HG02973 (cell line): ENCODE data around the gene PANK4.
"Not testable (repeated sequence)": the region's sequence is repeated elsewhere in the genome, so short reads cannot be mapped to it uniquely, and the experiment has no call there.

Experiments used
- ATAC-seq: cut with Tn5 transposase; IDR thresholded peaks from one replicate; pipeline ENCODE4 v1.9.1; 2021; ENCODE audit warnings: moderate library complexity; ENCODE audit not compliant: unreplicated experiment

Gene PANK4

DNA sequence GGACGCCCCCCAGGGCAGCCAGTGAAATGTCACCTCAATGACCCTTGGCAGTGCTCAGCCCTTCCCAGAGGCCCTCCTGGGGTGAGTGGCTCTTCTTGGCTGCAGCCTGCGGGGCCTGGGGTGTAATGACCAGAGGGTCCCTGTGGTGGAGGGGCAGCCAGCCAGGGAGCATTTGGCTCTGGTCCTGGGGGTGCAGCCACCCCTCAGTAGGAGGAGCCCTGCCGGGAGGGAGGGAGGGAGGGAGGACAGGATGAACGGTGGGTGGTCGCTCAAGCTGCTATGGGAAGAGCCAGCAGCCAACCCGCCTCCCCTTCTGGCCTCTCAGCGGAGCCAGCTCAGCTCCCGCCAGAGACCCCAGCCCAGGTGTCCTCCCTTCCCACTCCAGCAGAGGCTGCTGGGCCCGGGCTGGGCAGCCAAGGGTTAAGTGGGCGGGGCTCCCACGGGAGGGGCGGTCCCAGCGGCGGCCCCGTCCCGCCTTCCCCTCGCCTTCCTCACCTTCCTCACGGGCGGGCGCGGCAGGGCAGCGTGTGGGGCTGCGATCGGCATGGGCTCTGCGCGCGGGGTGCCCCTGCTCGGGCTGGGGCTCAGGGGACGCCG, 59.3 kb downstream of the PANK4 start:
- no peak for ATAC-seq

- no peak for ATAC-seq
Measured at GRCh38 chr1:2466270-2466665, 60.1 kb downstream of the PANK4 start.

- ATAC-seq, result no peak
Measured at GRCh38 chr1:2465371-2466269, 60.8 kb downstream of the PANK4 start.

DNA sequence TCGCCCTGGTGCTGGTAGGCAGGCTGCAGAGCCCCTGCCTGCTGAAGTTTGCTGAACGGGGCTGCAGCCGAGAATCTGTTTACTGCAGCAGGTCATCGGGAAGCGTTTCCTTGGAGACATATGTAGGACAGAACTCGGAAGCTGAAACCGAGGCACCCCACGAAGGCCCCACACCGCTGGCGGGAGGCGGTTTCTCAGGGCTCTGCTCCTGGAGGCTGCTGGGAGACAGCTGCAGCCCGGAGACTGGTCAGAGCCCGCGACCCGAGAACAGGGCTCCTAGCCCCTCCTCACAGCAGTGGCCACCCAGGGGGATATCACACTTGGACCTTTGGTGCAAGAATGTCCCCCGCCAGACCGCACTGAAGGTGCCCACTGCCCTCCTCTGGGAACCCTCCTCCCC, 63.0 kb downstream of the PANK4 start:
- no peak for ATAC-seq

DNA sequence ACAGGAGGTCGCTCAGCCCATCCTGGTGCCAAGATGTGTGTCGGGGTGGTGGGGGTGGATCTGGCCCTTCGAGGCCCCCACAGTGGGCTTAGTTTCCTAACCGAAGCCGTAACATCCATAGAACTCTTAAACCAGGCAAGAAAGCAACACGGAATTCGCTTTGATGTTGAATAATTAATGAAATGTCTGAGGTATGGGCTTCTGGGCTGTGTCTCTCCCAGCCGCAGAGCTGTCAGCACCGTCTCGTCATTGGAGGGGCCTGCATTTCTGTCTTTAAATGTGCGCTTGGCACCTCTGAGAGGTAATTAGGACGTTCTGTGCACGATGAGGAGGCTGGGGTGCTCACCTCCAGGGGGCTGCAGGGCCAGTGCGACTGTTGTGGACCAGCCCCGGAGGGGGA, 63.6 kb downstream of the PANK4 start:
- ATAC-seq, result no peak

- ATAC-seq, result no peak
Measured at GRCh38 chr1:2460996-2461751, 65.2 kb downstream of the PANK4 start.

DNA sequence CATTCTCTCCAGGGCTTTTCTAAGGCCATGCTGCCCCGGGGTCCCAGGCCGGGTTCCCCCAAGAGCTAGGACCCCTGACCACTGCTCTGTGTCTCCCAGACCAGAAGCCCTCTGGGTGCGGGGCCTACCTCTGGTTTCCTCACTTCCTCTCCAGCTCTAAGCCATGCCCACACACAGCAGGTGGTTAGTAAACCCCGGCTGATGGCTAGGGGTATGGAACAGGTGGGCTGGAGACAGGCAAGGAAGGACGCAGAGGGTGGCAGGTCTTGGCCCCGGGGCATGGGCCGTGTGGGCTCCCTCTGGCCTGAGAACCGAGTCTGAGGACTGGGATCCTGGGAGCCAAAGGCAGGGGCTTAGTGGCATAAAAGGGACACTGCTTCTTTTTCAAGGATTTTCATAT, 66.2 kb downstream of the PANK4 start:
- no peak for ATAC-seq

DNA sequence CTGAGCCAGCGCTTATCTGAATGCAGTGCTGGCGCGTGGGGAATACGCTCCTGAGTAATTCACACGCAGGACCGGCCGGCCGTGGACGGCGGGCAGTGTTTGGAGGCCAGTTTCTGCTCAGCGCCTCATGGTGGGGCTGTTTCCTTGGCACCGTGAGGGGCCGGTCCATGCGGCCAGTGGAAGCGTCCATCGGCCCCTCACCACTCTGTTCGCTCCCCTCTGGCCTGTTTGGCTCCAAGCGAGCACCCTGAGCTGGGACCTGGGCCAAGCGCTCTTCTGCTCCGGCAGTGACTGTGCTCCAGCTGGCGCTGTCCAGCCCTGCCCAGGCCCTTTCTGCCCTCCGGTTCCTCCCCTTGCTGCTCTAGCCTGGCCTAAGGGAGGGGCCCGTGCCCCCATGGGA, 66.6 kb downstream of the PANK4 start:
- no peak for ATAC-seq

GRCh38 chr1:2459102-2459753, 67.2 kb downstream of the PANK4 start:
- not testable (repeated sequence) for ATAC-seq

DNA sequence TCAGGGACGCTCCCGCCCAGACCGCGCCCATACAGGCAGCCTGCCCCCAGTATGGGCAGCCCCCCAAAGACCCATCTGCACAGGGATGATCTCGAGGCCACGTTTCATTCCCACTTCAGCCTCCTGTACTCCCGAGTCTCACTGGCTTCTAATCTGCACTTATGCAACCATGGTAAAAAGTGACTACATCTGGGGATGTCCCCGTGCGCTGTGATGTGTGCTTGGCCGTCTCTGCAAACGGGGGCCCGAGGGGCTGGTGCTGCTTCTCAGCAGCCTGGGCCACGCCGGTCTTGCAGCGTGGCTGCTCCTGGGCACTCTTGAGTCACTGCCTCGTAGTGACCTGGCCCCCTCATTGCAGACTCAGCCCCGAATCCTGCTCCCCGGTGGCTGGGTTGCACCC, 67.7 kb downstream of the PANK4 start:
- no peak for ATAC-seq
